ENCODE measurements around the gene HLCS.

HLCS gene

GRCh38 chr21:36981049-36981391, 14.6 kb upstream of the HLCS start:
- H3K4me1 ChIP-seq (ENCODE audit: insufficient read depth, low read length, poor library complexity, severe bottlenecking): peaks cover 7% of the 10 kb centered on the region
- no peak overlapping the region for H2AFZ ChIP-seq (ENCODE audit: low read length)
- no peak overlapping the region for H3K4me2 ChIP-seq (ENCODE audit: low read depth, low read length, poor library complexity, severe bottlenecking)
- no peaks in the 10 kb centered on the region for H3K27me3 ChIP-seq (ENCODE audit: insufficient read depth, low read length, poor library complexity, severe bottlenecking)
- no peak overlapping the region for H3K9ac ChIP-seq (ENCODE audit: low read depth, low read length, poor library complexity, severe bottlenecking)
- no peaks in the 10 kb centered on the region for H3K9me3 ChIP-seq (ENCODE audit: insufficient read depth, low read depth, low read length)
- H3K79me2 ChIP-seq (ENCODE audit: insufficient read depth, low read length): no peaks in the 10 kb centered on the region
- H3K9me2 ChIP-seq (replicated peaks; ENCODE audit: low read depth, low read length): no peaks in the 10 kb centered on the region
- no peak for TF ChIP-seq CTCF (conservative IDR thresholded peaks at IDR 0.05; ENCODE audit: low read length)
- no peak for TF ChIP-seq EZH2phosphoT487 (IDR thresholded peaks at IDR 0.05; ENCODE audit: borderline replicate concordance)
- no peaks in the 10 kb centered on the region for H4K20me1 ChIP-seq (ENCODE audit: insufficient read depth, low read length, poor library complexity, severe bottlenecking)
- H3K4me3 ChIP-seq (ENCODE audit: low read length, poor library complexity, severe bottlenecking): no peak overlapping the region
- H3F3A ChIP-seq (ENCODE audit: low read depth): no peaks in the 10 kb centered on the region
- H3K36me3 ChIP-seq (ENCODE audit: insufficient read depth, low read length): no peaks in the 10 kb centered on the region

- no peaks in the 10 kb centered on the region for H3K9me2 ChIP-seq (replicated peaks; ENCODE audit: low read depth, low read length)
- no peaks in the 10 kb centered on the region for H4K20me1 ChIP-seq (ENCODE audit: insufficient read depth, low read length, poor library complexity, severe bottlenecking)
- TF ChIP-seq EZH2phosphoT487 (IDR thresholded peaks at IDR 0.05; ENCODE audit: borderline replicate concordance): no peak
- TF ChIP-seq CTCF (conservative IDR thresholded peaks at IDR 0.05; ENCODE audit: low read length): no peak
- no peaks in the 10 kb centered on the region for H3K9me3 ChIP-seq (ENCODE audit: insufficient read depth, low read depth, low read length)
- H3K79me2 ChIP-seq (ENCODE audit: insufficient read depth, low read length): no peaks in the 10 kb centered on the region
- no peak overlapping the region for H3K9ac ChIP-seq (ENCODE audit: low read depth, low read length, poor library complexity, severe bottlenecking)
- H3K36me3 ChIP-seq (ENCODE audit: insufficient read depth, low read length): no peaks in the 10 kb centered on the region
- no peaks in the 10 kb centered on the region for H3F3A ChIP-seq (ENCODE audit: low read depth)
- no peak overlapping the region for H2AFZ ChIP-seq (ENCODE audit: low read length)
- H3K27me3 ChIP-seq (ENCODE audit: insufficient read depth, low read length, poor library complexity, severe bottlenecking): no peaks in the 10 kb centered on the region
- H3K4me3 ChIP-seq (ENCODE audit: low read length, poor library complexity, severe bottlenecking): no peak overlapping the region
- H3K4me1 ChIP-seq (ENCODE audit: insufficient read depth, low read length, poor library complexity, severe bottlenecking): peaks cover 7% of the 10 kb centered on the region
- no peak overlapping the region for H3K4me2 ChIP-seq (ENCODE audit: low read depth, low read length, poor library complexity, severe bottlenecking)
Measured at GRCh38 chr21:36980280-36981048, 14.0 kb upstream of the HLCS start.

- H3K9ac ChIP-seq (ENCODE audit: low read depth, low read length, poor library complexity, severe bottlenecking): no peak overlapping the region
- H3K9me3 ChIP-seq (ENCODE audit: insufficient read depth, low read depth, low read length): no peaks in the 10 kb centered on the region
- H3K36me3 ChIP-seq (ENCODE audit: insufficient read depth, low read length): no peaks in the 10 kb centered on the region
- no peak overlapping the region for H2AFZ ChIP-seq (ENCODE audit: low read length)
- peak overlapping the region; percentile 9 for H3K4me2 ChIP-seq (ENCODE audit: low read depth, low read length, poor library complexity, severe bottlenecking)
- H3K9me2 ChIP-seq (replicated peaks; ENCODE audit: low read depth, low read length): no peaks in the 10 kb centered on the region
- no peak overlapping the region for H3K4me3 ChIP-seq (ENCODE audit: low read length, poor library complexity, severe bottlenecking)
- peak; percentile 98 for TF ChIP-seq CTCF (conservative IDR thresholded peaks at IDR 0.05; ENCODE audit: low read length)
- no peak for TF ChIP-seq EZH2phosphoT487 (IDR thresholded peaks at IDR 0.05; ENCODE audit: borderline replicate concordance)
- H3K4me1 ChIP-seq (ENCODE audit: insufficient read depth, low read length, poor library complexity, severe bottlenecking): peaks cover 7% of the 10 kb centered on the region
- H3K79me2 ChIP-seq (ENCODE audit: insufficient read depth, low read length): no peaks in the 10 kb centered on the region
- no peaks in the 10 kb centered on the region for H3K27me3 ChIP-seq (ENCODE audit: insufficient read depth, low read length, poor library complexity, severe bottlenecking)
- no peaks in the 10 kb centered on the region for H4K20me1 ChIP-seq (ENCODE audit: insufficient read depth, low read length, poor library complexity, severe bottlenecking)
- no peaks in the 10 kb centered on the region for H3F3A ChIP-seq (ENCODE audit: low read depth)
Measured at GRCh38 chr21:36976882-36977651, 10.6 kb upstream of the HLCS start.

Data from Loucy (cell line).